Suprapubic skin (tissue), 4 donors: ENCODE results near the gene CFAP46.

Source experiments
- EP300 ChIP-seq: sonication (generic); formaldehyde crosslinking; IDR thresholded peaks from one replicate; pipeline ENCODE4 v1.6.1; 2017; ENCODE audit warnings: antibody characterized with exemption
- POLR2A ChIP-seq, 2 donors: fragments of 450-650 bp; IDR thresholded peaks; one replicate each; pipeline ENCODE4 v1.6.1; 2017; ENCODE audit warnings: antibody characterized with exemption in 2 of 2, mild to moderate bottlenecking in 2 of 2, moderate library complexity in 2 of 2
- POLR2AphosphoS5 ChIP-seq, 3 donors: sonication (generic); formaldehyde crosslinking; IDR thresholded peaks; one replicate each; pipeline ENCODE4 v1.6.1; 2017; ENCODE audit warnings: antibody characterized with exemption in 3 of 3
- TF ChIP-seq, protein P1 (sequence below), 2 donors: fragments of 200-600 bp in 1 of 2; fragments of 450-650 bp in 1 of 2; sonication (generic) in 1 of 2; IDR thresholded peaks; one replicate each; pipeline ENCODE4 v1.5.1; 2016 to 2019; ENCODE audit warnings: antibody characterized with exemption in 2 of 2, mild to moderate bottlenecking in 1 of 2, moderate library complexity in 1 of 2

DNA sequence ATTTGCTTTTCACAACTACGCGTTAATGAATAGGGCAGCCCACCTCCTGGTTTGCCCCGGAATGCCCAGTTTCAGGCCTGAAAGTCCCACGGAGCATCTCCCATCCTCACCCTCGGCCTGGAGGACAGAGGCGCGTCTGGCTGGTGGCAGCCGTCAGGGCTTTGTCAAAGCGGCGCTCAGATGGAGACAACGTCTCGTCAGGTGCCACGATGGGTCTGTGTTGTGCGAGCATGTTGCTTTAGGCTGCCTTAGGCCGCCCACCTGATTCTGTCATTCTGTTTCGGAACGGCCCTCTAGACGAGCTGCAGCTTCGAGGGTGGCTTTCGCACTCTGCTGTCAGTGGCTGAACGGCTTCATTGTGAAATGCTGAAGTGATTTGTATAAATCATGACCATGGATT is 39.4 kb upstream of the CFAP46 start:
- TF ChIP-seq, protein P1, sequence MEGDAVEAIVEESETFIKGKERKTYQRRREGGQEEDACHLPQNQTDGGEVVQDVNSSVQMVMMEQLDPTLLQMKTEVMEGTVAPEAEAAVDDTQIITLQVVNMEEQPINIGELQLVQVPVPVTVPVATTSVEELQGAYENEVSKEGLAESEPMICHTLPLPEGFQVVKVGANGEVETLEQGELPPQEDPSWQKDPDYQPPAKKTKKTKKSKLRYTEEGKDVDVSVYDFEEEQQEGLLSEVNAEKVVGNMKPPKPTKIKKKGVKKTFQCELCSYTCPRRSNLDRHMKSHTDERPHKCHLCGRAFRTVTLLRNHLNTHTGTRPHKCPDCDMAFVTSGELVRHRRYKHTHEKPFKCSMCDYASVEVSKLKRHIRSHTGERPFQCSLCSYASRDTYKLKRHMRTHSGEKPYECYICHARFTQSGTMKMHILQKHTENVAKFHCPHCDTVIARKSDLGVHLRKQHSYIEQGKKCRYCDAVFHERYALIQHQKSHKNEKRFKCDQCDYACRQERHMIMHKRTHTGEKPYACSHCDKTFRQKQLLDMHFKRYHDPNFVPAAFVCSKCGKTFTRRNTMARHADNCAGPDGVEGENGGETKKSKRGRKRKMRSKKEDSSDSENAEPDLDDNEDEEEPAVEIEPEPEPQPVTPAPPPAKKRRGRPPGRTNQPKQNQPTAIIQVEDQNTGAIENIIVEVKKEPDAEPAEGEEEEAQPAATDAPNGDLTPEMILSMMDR (IDR thresholded peaks at IDR 0.05), result no peak
- no peak for TF ChIP-seq EP300
- TF ChIP-seq POLR2A (IDR thresholded peaks at IDR 0.05), result no peak
- TF ChIP-seq POLR2AphosphoS5 (IDR thresholded peaks at IDR 0.05), result no peak
